Stimulated activated CD8-positive, alpha-beta memory T cell treated with anti-CD3 and anti-CD28 coated beads, Interleukin-7, amount 100 ng/mL, for 1 hour (primary cell): ENCODE measurements around the gene LGR4.

Experiments used
- DNase-seq, 2 donors: peaks; one replicate each; pipeline ENCODE4 v3.0.0-alpha.2; 2020; ENCODE audit warnings: low read depth in 2 of 2

LGR4 gene

GRCh38 chr11:27431808-27432207 lies 40.8 kb downstream of the LGR4 start:
- DNase-seq = no peak

- DNase-seq = no peak
Measured at GRCh38 chr11:27429761-27430393, 42.7 kb downstream of the LGR4 start.

GRCh38 chr11:27427183-27427980 lies 45.2 kb downstream of the LGR4 start:
- DNase-seq = no peak

- DNase-seq = no peak
Measured at GRCh38 chr11:27425814-27426213, 46.8 kb downstream of the LGR4 start.

GRCh38 chr11:27423125-27423524 lies 49.5 kb downstream of the LGR4 start:
- no peak for DNase-seq

GRCh38 chr11:27421819-27422494 lies 50.6 kb downstream of the LGR4 start:
- DNase-seq = no peak

- no peak for DNase-seq
Measured at GRCh38 chr11:27420722-27421572, 51.6 kb downstream of the LGR4 start.

GRCh38 chr11:27420217-27420616 lies 52.4 kb downstream of the LGR4 start:
- DNase-seq = no peak

- DNase-seq = no peak
Measured at GRCh38 chr11:27418356-27418755, 54.2 kb downstream of the LGR4 start.

- DNase-seq = no peak
Measured at GRCh38 chr11:27416568-27417176, 55.9 kb downstream of the LGR4 start.

- no peak for DNase-seq
Measured at GRCh38 chr11:27414644-27415043, 57.9 kb downstream of the LGR4 start.

- no peak for DNase-seq
Measured at GRCh38 chr11:27413218-27413617, 59.4 kb downstream of the LGR4 start.

GRCh38 chr11:27412192-27412691 lies 60.3 kb downstream of the LGR4 start:
- DNase-seq = no peak

GRCh38 chr11:27411328-27411727 lies 61.3 kb downstream of the LGR4 start:
- no peak for DNase-seq

GRCh38 chr11:27410272-27410671 lies 62.3 kb downstream of the LGR4 start:
- DNase-seq = no peak

- no peak for DNase-seq
Measured at GRCh38 chr11:27409742-27410141, 62.8 kb downstream of the LGR4 start.

GRCh38 chr11:27409049-27409448 lies 63.5 kb downstream of the LGR4 start:
- no peak for DNase-seq

GRCh38 chr11:27408246-27408800 lies 64.3 kb downstream of the LGR4 start:
- DNase-seq = no peak

GRCh38 chr11:27406498-27407354 lies 65.9 kb downstream of the LGR4 start:
- no peak for DNase-seq

- DNase-seq = no peak
Measured at GRCh38 chr11:27405134-27405533, 67.5 kb downstream of the LGR4 start.
